ENCODE measurements around the gene TMEM72. TPM values are rescaled to one million over a fixed set of nuclear protein-coding genes. Genes with fewer than 3 reads are reported as not detected.

Gene TMEM72
- polyA plus RNA-seq, 1 donor (not counting 4 experiments of a cell fraction or from before 2014, with no cell fraction given) = not detected

DNA sequence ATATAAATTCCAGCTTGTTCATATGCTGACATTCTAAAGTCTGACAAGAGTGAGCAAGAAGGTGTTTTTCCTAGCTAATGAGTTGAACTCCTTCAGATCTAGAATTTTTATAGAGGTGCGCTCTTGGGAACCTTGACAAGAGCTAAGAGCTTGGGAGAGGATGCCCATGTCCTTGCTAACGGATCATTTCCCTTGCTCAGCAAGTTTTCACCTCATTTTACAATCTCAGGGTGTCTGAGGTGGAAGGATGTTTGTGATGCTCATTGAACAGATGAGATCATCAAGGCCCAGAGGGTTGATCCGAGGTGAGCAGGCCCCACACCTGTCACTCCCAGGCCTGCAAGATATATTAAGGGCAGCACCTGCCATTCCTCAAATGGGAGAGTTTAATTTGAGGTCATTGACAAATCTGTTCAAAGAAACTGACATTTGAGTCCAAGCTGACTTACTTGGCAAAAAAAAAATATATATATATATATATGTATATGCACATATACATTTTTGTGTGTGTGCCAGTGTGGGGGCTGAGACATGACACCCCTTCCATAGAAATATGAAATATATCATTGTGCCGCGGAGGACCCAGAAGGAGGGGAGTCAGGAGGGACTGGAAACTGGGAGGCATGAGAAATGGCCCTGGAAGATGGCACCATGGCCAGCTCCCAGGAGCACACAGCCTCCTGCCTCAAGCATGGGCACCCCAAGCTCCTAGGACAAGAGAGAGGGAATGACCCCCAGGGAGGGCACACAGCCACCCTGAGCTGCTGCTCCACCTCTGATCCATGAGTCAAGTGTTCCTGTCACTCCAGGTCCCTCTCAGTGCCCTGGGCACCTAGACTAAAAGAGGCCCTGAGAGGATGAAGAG lies 17.3 kb upstream of the TMEM72 start:
- Histone ChIP-seq H3K4me3 (ENCODE audit: control insufficient read depth in 2 of 3, extremely low read depth in 1 of 3, insufficient read depth in 2 of 3, low read depth in 1 of 3, low read length in 3 of 3) (no peak overlapping the region), H3K27me3 (ENCODE audit: control insufficient read depth, extremely low read depth, insufficient read depth, low read length) (no peaks in the 10 kb centered on the region), H3K9me1 (ENCODE audit: control insufficient read depth, extremely low read depth, insufficient read depth, low read length) (no peaks in the 10 kb centered on the region), H3K36me3 (ENCODE audit: control insufficient read depth in 2 of 2, extremely low read depth in 1 of 2, insufficient read depth in 2 of 2, low read length in 2 of 2) (no peaks in the 10 kb centered on the region), H3K79me2 (ENCODE audit: control insufficient read depth, insufficient read depth, low read length) (no peaks in the 10 kb centered on the region), H3K9ac (ENCODE audit: control insufficient read depth, extremely low read depth, insufficient read depth, low read length) (no peak overlapping the region), H3K27ac (ENCODE audit: control insufficient read depth, insufficient read depth, low read length) (no peak overlapping the region), H3K4me1 (ENCODE audit: control insufficient read depth, extremely low read depth, insufficient read depth, low read length) (no peaks in the 10 kb centered on the region), H3K9me3 (ENCODE audit: control insufficient read depth, low read depth, low read length) (no peaks in the 10 kb centered on the region), H2AFZ (ENCODE audit: control insufficient read depth, low read length) (no peak overlapping the region), H3K4me2 (ENCODE audit: control insufficient read depth, extremely low read depth, insufficient read depth, low read depth, low read length) (no peak overlapping the region), H4K20me1 (ENCODE audit: control insufficient read depth, extremely low read depth, insufficient read depth, low read length) (no peaks in the 10 kb centered on the region)
- no peak for DNase-seq (ENCODE audit: low read depth, low spot score)
- TF ChIP-seq CTCF (optimal IDR thresholded peaks at IDR 0.05 in 1 of 3, IDR thresholded peaks at IDR 0.05 in 1 of 3, conservative IDR thresholded peaks at IDR 0.05 in 1 of 3; ENCODE audit: extremely low read depth in 1 of 3, insufficient read depth in 2 of 3, low read length in 3 of 3) = no peak
- no peak for TF ChIP-seq EZH2 (IDR thresholded peaks at IDR 0.05; ENCODE audit: low read length)
- FAIRE-seq = no peak
- dilution Hi-C loops (cut with MboI; ENCODE audit: extremely low pct_ligation_motif_present, low sequenced_read_pairs) = no loop called here

- DNase-seq (ENCODE audit: low read depth, low spot score) (no peak), FAIRE-seq (no peak)
- dilution Hi-C loops (cut with MboI; ENCODE audit: extremely low pct_ligation_motif_present, low sequenced_read_pairs) = no loop called here
Observed at GRCh38 chr10:44894691-44895090, 16.4 kb upstream of the TMEM72 start.

More at GRCh38 chr10:44894691-44895090, 16.4 kb upstream of the TMEM72 start:
- Histone ChIP-seq H3K4me2 (ENCODE audit: control insufficient read depth, extremely low read depth, insufficient read depth, low read depth, low read length) (no peak overlapping the region), H3K27ac (ENCODE audit: control insufficient read depth, insufficient read depth, low read length) (no peak overlapping the region), H4K20me1 (ENCODE audit: control insufficient read depth, extremely low read depth, insufficient read depth, low read length) (no peaks in the 10 kb centered on the region), H3K79me2 (ENCODE audit: control insufficient read depth, insufficient read depth, low read length) (no peaks in the 10 kb centered on the region), H3K4me1 (ENCODE audit: control insufficient read depth, extremely low read depth, insufficient read depth, low read length) (no peaks in the 10 kb centered on the region), H2AFZ (ENCODE audit: control insufficient read depth, low read length) (no peak overlapping the region), H3K27me3 (ENCODE audit: control insufficient read depth, extremely low read depth, insufficient read depth, low read length) (no peaks in the 10 kb centered on the region), H3K36me3 (ENCODE audit: control insufficient read depth in 2 of 2, extremely low read depth in 1 of 2, insufficient read depth in 2 of 2, low read length in 2 of 2) (no peaks in the 10 kb centered on the region), H3K4me3 (ENCODE audit: control insufficient read depth in 2 of 3, extremely low read depth in 1 of 3, insufficient read depth in 2 of 3, low read depth in 1 of 3, low read length in 3 of 3) (no peak overlapping the region), H3K9me1 (ENCODE audit: control insufficient read depth, extremely low read depth, insufficient read depth, low read length) (no peaks in the 10 kb centered on the region), H3K9me3 (ENCODE audit: control insufficient read depth, low read depth, low read length) (no peaks in the 10 kb centered on the region), H3K9ac (ENCODE audit: control insufficient read depth, extremely low read depth, insufficient read depth, low read length) (no peak overlapping the region)
- TF ChIP-seq EZH2 (IDR thresholded peaks at IDR 0.05; ENCODE audit: low read length) = no peak
- TF ChIP-seq CTCF (optimal IDR thresholded peaks at IDR 0.05 in 1 of 3, IDR thresholded peaks at IDR 0.05 in 1 of 3, conservative IDR thresholded peaks at IDR 0.05 in 1 of 3; ENCODE audit: extremely low read depth in 1 of 3, insufficient read depth in 2 of 3, low read length in 3 of 3) = no peak
